OCI-LY7 (cell line): Measurements from ENCODE around the gene WFDC10B.
"Not testable (repeated sequence)": the region's sequence is repeated elsewhere in the genome, so short reads cannot be mapped to it uniquely, and the experiment has no call there.

ENCODE experiments used
- CTCF ChIP-seq: fragments of 200-600 bp; sonication (generic); conservative IDR thresholded peaks from 2 replicates; pipeline ENCODE4 v1.5.1; 2014; ENCODE audit warnings: mild to moderate bottlenecking, antibody characterized with exemption, low read length, moderate library complexity, mixed read lengths
- EZH2phosphoT487 ChIP-seq: fragments of 200-600 bp; sonication (generic); IDR thresholded peaks from 2 replicates; pipeline ENCODE4 v1.6.1; 2018; ENCODE audit warnings: low read depth, borderline replicate concordance, mild to moderate bottlenecking, mixed run types, antibody characterized with exemption, low read length, moderate library complexity, mixed read lengths

GRCh38 chr20:45645869-45646268 lies 59.0 kb downstream of the WFDC10B start:
- TF ChIP-seq CTCF, EZH2phosphoT487: not testable (repeated sequence)
